GM18520 (cell line): ENCODE data around the gene COA4.
"Not testable (repeated sequence)": the region's sequence is repeated elsewhere in the genome, so short reads cannot be mapped to it uniquely, and the experiment has no call there.

Experiments used
- ATAC-seq: cut with Tn5 transposase; IDR thresholded peaks from one replicate; pipeline ENCODE4 v1.9.1; 2021; ENCODE audit not compliant: unreplicated experiment

Gene COA4

DNA sequence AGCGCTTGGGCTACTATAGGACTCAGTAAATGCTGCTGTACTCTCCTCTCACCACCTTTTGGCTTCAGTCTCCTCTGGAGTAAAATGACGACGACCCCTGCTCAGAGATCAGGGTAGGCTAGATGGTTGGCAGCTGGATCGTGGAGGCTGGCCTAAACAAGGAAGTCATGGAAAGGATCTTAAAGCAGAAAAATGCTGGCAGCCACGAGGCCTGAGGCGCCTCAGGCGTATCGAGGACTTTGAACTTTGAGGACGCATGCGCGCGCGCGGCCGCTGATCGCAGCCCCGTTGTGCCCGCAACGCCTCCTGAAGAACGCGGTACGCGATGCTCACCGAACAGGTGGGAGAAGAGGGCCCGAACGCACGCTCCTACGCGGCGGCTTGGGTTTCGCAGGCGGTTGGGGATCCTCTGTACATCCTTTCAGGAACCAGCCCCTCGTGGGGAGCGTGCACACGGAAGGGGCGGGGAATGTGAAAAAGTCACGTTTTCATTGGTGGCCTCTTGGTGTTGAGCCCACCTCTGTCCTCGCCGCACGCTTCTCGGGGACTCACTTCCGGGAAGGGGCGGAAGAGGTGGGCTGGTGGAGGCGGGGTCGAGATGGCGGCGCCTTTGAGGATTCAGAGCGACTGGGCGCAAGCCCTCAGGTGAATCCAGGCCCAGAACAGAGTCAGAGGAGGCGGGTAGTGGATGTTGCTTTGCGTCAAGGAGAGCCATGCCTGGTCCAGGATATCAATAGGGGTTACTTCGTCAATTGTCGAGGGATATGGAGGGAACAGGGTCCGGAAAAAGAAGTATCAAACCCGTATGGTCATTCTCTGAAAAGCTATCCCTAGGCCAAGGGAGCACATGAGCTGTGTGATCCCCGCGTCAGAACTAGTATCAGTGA lies at the start of gene COA4, which contains the start of gene PAAF1:
TSS of gene COA4 (minus strand) at position 423 of the 887 bp plus-strand sequence. CDS start 3,468 bp downstream, outside the sequence.
TSS of gene PAAF1 (plus strand) at position 576 of the 887 bp plus-strand sequence. CDS start at position 599, 23 bp downstream.
- peak; percentile 96 for ATAC-seq

DNA sequence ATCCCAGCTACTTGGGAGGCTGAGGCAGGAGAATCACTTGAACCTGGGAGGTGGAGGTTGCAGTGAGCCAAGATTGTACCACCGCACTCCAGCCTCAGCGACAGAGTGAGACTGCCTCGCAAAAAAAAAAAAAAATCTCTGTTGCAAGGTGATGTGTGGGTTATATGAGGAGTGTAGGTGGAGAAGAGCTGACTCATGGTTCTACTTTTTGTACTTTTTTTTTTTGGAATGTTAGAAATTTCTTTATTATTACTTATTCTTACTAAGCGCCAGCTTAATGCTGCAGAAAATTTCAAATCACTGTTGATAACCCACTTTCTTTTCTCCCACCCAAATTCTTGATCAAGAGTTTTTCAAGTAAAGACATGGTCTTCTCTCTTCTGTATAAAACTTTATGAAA lies 44.5 kb upstream of the COA4 start:
- no peak for ATAC-seq

DNA sequence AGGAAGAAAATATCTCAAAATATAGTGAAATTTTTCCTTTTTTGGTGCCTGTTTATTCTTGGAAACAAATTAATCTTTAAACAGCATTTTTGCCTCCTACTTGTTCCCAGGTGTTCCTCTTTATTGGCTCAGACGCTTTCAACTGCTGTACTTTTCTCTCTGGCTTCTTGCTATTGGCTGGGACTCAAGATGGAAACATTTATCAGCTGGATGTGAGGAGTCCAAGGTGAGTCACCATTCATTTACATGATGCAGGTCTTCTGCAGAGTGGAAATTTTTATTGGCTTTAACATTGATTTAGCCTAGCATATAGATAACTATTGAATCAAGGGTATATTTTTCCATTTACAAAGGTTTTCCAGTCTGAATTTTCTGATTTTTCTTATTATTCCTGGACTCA lies 39.8 kb upstream of the COA4 start:
- ATAC-seq: no peak

DNA sequence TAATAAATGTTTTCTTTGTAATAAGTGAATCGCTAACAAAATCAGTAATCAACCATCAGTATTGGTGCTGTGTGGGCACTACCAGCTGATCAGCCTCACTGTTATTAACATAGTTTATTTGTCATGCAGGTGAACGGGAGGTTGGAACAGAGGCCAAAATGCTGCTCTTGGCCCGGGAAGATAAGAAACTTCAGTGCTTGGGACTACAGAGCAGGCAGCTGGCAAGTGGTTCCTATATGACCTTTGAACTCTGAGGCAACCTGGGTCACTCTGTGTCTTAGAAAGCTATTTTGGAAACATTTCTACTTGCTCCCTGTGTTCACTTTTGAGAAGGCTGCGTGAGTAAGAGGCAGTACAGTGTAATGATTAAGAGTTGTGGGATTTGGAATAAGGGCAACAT lies 37.6 kb upstream of the COA4 start:
- no peak for ATAC-seq

DNA sequence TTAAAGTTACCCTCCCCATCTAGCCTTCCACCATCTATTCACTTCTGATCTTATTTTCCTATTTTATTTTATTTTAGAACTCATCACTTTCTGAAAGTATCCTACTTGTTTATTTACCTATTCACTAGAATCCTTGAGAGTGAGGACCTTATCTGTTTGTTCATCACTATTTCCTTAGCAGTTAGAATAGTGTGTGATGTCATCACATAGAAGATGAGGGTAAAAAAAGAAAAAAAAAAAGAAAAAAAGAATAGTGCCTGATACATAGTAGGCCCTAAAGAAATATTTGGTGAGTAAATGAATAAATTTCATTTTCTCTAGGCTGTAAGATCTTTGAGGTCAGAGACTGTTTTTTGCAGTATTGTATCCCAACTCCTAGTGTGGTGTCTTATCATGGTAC lies 36.8 kb upstream of the COA4 start:
- ATAC-seq: no peak

DNA sequence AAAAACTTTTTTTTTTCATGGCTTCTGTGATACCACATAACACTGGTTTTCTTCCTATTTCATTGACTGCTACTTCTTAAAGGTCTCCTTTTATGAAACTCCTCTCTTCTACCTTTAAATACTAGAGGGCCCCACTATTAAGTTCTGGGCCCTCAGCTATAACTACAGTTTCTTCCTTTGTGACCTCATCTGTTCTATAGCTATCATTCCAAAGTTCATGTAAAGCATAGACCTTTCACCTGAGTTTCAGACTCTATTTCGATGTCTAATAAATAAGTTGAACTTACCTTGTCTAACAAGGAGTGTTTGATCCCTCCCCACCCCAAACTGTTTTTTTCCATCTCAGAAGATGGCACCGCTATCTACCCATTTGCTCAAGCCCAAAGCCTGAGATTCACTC lies 35.4 kb upstream of the COA4 start:
- ATAC-seq: no peak

DNA sequence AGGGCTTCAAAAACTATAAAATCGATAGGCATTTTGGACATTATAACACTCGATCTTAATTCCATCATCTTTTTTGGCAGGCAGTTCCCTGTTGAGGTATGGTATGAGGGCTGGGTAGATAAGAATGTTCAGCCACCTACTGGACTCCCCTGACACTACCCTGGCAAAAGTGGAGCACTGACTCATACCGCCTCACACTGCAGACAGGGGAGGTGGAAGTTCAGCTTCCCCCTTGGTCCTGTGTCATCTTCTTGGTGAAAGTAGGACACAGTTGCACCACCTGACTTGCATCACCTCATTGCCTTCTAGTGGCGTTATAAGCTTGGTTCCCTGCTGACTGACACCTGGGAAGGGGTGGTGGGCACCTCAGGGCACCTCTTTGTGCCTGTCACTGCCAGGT lies 30.5 kb upstream of the COA4 start:
- ATAC-seq: no peak

DNA sequence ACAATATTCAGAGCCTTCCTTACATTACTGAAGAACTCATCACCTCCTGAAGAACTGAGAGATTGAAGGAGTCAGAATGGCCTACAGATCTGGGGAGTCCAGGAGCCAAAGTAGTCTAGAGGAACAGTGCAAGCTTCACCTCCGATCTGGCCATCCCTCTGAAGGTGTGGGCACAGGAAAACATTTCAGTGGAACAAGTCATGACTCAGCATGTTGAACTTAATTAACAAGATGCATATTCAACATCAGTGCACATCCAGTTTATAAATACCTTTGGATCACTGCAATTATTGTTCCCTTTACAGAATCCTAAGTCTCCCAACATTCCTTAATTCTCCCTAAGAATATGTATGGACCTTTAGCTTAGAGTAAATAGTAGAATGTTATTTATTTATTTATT lies 25.7 kb upstream of the COA4 start:
- no peak for ATAC-seq

DNA sequence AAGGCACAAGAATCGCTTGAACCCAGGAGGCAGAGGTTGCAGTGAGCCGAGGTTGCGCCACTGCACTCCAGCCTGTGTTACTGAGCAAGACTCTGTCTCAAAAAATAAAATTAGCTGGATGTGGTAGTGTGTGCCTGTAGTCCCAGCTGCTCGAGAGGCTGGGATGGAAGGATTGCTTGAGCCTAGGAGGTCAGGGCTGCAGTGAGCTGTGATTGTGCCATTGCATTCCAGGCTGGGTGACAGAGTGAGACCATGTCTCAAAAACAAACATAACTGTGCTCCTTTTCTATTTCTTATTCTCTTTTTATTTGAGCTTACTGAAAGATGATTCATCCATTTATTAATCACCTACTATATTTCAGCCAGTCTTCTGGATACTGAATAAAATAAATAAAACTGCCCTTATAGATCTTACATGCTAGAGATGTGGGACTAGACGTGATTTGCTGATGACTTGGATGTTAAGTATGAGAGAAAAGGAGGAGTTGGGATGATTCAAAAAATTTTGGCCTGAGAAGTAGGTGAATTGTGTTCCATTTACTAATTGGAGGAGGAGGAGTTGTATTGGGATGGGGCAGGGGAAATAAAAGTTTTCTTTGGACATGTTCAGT lies 18.2 kb upstream of the COA4 start:
- ATAC-seq: no peak

DNA sequence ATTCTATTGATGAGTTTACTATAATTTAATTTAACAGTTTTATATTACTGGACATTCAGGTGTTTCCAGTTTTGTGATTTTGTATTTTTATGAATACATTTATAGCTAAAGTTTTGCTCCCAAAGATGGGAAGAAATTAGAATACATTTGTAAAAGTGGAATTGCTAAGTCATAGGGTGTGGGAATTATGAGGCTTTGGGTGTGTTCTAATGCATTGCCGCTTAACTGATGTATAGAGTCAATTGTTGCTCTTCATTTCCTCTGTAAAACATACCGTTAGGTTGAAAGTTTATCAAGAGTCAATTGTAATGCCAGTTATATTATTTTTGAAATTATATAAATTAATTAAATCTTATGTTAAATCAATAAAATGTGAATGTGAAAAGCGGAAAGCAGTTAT lies 16.4 kb upstream of the COA4 start:
- ATAC-seq: no peak

DNA sequence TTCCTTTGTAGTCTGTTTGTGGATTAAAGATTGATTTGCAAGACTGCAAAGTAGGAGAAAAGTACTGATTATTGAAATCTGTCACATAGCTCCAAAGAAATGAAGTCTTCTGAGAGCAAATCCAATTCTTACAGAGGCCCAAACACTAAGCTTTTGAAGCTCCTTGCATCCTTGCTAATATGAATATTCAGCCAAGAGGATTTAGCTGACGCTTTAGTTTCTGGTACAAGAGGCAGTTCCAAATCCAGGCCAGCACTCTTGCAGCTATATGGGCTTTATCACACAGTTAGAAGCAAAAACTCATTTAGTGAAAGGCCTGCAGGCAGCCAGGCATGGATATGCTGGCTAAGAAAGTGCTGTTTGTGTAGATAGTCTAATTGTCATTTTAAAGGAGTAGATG lies 12.9 kb upstream of the COA4 start:
- no peak for ATAC-seq

DNA sequence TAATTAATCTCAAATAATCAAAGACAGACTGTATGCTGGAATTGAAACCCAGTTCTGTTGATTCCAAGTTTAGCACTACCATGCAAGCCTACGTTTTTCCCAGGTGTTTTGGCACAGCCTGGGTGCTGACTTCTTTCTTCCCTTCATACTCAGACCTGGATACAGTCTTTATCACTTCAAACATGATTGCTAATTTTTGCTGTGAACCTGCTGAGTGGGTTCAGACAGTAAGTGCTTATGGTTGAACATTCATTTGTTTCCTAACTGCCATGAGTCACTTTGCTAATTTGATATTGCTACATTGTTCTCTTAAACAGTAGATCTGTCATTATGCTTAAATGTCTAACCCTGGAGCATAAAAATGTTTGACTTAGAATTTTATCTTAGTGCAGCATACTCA lies 12.4 kb upstream of the COA4 start:
- ATAC-seq: no peak

DNA sequence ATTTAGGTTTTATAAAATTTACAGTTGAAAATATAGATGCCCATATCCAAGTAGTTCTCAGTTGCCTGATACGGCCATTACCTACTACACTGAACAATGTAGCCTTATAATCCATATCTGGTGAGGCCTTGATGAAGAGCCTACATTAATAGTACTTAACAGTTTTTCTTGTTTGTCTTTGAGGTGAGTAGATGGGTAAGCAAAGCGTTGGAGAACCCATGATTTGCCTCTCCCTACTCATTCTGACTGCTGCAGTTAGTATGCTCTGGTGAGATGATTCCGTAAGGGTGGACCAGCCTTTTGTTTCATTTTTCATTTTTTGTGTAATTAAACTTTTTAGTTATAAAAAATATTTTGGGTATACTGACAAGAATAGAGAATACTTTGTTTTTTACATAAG lies 11.6 kb upstream of the COA4 start:
- no peak for ATAC-seq

DNA sequence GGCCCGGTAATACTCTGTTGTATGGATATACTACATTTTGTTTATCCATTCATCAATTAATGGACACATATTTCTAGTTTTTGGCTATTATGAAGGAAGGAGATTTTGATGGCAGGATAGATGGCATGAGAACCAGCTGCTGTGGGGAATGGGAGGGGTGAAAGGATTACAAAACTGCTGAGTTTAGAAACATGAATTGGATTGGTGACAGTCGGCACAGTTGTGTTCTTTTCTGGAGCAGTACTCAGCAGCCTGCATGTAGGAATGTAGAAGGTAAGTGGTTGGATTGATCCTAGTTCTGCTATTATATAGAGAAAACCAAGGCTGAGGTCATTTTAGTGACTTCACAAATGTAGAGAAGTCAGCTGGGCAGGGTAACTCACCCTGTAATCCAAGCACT lies 7.2 kb upstream of the COA4 start:
- no peak for ATAC-seq

DNA sequence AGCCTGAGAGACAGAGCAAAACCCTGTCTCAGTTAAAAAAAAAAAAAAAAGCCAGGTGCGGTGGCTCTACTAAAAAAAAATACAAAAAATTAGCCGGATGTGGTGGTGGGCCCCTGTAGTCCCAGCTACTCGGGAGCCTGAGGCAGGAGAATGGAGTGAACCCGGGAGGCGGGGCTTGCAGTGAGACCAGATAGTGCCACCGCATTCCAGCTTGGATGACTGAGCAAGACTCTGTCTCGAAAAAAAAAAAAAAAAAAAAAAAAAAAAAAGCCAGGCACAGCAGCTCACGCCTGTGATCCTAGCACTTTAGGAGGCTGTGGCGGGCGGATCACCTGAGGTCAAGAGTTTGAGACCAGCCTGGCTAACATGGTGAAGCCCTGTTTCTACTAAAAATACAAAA lies 3.8 kb upstream of the COA4 start:
- ATAC-seq: not testable (repeated sequence)

DNA sequence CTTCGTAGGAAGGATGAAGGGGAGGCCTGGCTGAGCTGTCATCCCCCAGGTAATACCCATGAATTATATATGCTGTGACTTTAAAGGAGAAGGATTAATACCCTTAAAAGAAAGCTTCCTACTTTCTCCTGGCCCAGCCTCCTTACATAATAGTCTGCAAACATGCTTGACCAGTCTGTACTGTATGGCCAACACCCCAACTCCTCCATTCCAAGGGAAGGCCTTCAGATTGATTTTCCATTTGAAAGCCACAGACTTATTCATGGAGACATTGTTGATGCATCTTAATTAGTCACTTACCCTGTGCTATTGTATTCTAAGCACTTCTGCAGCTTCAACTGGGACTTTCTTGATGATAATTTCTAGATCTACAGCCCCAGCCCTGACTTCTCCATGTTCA lies 2.1 kb upstream of the COA4 start:
- no peak for ATAC-seq

DNA sequence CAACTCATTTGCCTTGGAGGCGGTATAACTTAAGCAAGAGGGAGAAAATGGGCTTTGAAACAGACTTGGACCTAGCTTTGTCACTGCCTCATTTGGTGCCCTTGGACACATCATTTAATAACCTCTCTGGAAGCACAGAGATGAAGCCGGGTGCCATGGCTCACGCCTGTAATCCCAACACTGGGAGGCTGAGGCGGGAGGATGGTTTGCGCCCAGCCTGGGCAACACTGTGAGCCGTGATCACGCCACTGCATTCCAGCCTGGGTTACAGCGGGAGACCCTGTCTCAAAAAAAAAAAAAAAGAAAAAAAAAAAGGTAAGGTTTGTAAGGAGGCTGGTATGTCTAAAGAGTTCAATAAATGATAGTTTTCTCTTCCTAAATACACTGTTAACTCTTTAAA lies 806 bp downstream of the COA4 start:
- ATAC-seq: no peak

DNA sequence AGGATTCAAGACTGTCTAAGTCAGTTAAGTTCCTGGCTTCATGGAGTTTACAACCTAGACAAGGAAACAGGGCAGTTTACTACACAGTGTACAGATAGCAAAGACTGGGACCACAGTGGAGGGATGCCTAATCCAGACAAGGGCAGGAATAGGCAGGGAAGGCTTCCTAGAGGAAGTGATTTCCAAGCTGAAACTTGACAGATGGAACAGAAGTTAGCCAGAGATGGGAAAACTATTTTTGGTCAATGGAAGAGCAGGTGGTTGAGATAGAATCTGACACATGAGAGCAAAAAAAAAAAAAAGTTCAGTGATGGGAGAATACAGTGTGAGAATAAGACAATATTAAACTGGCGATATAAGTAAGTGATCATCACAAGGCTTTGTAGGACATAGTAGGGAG lies 1.3 kb downstream of the COA4 start:
- ATAC-seq: no peak

DNA sequence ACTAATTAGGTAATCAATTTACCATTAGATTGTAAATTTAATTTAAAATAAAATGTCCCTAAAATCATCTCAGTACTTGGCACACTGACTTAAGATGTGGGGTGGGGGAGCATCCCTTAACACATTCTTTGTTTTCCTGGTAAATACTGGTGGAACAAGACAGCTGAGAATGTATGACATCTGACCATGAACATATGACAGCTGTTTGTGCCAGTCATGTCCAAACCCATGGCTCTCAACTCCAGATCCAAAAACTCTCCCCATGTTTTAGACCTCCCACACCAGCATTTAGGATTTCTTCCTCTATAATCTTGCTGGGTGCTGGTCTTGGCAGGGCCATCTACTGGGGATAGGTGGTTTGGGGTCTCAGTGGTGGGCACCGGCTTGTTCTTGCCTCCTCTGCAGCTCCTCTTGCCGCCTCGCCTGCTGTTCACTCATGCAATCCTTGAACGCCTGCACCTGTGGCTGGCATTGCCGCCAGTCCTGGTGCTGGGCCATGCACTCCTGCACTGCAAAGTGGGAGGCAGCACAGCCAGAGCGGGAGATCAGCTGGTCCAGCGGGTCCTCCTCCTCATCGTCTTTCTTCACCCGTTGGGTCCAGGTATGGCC lies 3.8 kb downstream of the COA4 start:
- no peak for ATAC-seq

DNA sequence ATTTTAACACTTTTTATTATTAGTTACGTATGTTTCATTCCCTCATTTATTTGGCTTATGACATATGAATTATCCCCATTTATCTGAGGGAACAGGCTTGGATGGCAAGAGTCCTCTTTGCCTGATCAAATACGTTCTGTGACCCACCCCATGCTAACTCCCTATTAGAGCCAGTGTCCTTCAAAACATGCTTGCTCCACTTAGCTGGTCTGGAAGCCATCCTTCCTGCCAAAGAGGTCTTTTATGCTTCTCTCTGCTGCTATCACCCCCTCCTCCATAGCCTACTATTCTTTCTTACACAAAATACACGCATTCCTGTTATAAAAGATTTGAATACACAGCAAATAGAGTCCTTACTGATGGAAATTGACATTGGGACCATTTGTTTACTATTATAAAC lies 6.4 kb downstream of the COA4 start:
- ATAC-seq: no peak

DNA sequence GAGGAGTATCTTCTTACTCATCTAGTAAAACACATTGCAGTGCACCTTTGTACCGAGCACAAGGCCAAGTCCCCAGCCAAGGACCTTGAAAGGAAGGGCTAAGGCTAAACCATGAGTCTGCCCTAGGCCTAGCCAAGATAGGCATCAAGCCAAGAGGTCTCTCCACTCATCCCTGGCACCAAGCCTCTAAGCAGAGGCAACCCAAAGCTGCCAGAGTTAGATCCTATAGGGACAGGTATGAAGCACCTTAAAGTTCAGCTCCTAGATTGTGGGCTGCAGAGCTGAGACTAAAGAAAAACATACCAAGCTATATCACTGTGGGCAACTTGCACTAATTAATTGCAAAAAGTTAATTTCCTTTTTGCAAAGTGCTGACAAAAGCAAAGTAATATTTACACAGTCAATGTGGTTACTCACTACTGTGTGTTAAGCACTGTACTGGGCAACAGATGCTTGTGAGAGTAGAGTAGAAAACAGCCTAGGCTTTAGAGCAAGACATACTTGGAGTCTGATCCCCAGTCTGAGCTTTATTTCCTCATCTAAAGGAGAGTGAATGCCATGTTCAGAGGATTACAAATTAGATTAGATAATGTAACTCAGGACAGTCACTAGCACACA lies 7.2 kb downstream of the COA4 start:
- no peak for ATAC-seq

DNA sequence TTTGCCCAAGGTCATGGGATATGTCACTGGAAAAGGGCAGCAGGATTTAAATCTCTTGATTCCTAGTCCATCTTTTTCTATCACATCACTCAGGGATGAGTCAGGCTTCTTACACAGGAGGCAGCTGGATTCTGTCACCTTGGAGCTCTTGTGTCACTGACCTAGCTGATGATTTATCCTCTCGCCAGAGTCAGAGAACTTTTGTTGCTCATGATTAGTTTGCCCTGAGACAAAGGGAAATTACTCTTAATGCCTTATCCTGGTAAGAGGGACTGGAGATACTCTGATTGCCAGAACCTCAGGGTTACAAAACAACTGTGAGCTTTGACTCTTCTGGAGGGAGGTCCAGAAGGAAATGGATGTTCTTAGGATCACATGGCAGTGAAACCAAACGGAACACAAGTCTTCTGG lies 10.1 kb downstream of the COA4 start:
- no peak for ATAC-seq
